ENCODE measurements around the gene SSBP4.

SSBP4 gene

GRCh38 chr19:18385675-18386542 lies 33.3 kb upstream of the SSBP4 start, which contains the start of gene GDF15:
TSS of gene GDF15 (plus strand) at chr19:18386158. CDS start at chr19:18386190, 32 bp downstream.
- H3K4me3 ChIP-seq (ENCODE audit: low read length), result no peak within 1 kb of the TSS
- H3K27ac ChIP-seq (ENCODE audit: low read length), result no peak within 1 kb of the TSS
- H3K9me3 ChIP-seq (ENCODE audit: control insufficient read depth, insufficient read depth, low read length), result no peaks in the 10 kb centered on the region
- H3K4me1 ChIP-seq (ENCODE audit: control insufficient read depth, insufficient read depth, low read length), result peaks cover 4% of the 10 kb centered on the region; the same call in 1 of the 2 replicates
- no peak for DNase-seq (ENCODE audit: low read depth, low spot score)
- no CpG with 5 or more reads among the region's 33 CpGs for WGBS (ENCODE audit: insufficient coverage, insufficient read length)
- H3K27me3 ChIP-seq (ENCODE audit: control insufficient read depth, insufficient read depth, low read length), result no peaks in the 10 kb centered on the region
- no peaks in the 10 kb centered on the region for H3K36me3 ChIP-seq (ENCODE audit: control insufficient read depth, insufficient read depth, low read length)

GRCh38 chr19:18386543-18387271 lies 32.5 kb upstream of the SSBP4 start:
- DNase-seq (ENCODE audit: low read depth, low spot score), result no peak
- Histone ChIP-seq H3K27me3 (ENCODE audit: control insufficient read depth, insufficient read depth, low read length) (no peaks in the 10 kb centered on the region), H3K4me3 (ENCODE audit: low read length) (no peak overlapping the region), H3K9me3 (ENCODE audit: control insufficient read depth, insufficient read depth, low read length) (no peaks in the 10 kb centered on the region), H3K4me1 (ENCODE audit: control insufficient read depth, insufficient read depth, low read length) (peaks cover 4% of the 10 kb centered on the region; the same call in 1 of the 2 replicates), H3K36me3 (ENCODE audit: control insufficient read depth, insufficient read depth, low read length) (no peaks in the 10 kb centered on the region), H3K27ac (ENCODE audit: low read length) (no peak overlapping the region)
- no CpG with 5 or more reads among the region's 14 CpGs for WGBS (ENCODE audit: insufficient coverage, insufficient read length)

DNA sequence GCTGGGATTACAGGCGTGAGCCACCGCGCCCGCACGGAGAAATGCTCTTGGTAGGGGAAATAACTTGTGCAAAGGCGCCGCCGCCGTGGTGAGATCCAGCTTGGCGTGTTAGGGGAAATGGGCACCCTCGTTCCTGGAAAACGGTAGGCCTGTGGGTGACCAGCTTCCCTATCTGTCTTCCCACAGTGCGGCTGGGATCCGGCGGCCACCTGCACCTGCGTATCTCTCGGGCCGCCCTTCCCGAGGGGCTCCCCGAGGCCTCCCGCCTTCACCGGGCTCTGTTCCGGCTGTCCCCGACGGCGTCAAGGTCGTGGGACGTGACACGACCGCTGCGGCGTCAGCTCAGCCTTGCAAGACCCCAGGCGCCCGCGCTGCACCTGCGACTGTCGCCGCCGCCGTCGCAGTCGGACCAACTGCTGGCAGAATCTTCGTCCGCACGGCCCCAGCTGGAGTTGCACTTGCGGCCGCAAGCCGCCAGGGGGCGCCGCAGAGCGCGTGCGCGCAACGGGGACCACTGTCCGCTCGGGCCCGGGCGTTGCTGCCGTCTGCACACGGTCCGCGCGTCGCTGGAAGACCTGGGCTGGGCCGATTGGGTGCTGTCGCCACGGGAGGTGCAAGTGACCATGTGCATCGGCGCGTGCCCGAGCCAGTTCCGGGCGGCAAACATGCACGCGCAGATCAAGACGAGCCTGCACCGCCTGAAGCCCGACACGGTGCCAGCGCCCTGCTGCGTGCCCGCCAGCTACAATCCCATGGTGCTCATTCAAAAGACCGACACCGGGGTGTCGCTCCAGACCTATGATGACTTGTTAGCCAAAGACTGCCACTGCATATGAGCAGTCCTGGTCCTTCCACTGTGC lies 30.9 kb upstream of the SSBP4 start:
- WGBS (ENCODE audit: insufficient coverage, insufficient read length), result no CpG with 5 or more reads among the region's 86 CpGs
- Histone ChIP-seq H3K9me3 (ENCODE audit: control insufficient read depth, insufficient read depth, low read length) (no peaks in the 10 kb centered on the region), H3K4me1 (ENCODE audit: control insufficient read depth, insufficient read depth, low read length) (peaks cover 3% of the 10 kb centered on the region; the same call in 1 of the 2 replicates), H3K36me3 (ENCODE audit: control insufficient read depth, insufficient read depth, low read length) (no peaks in the 10 kb centered on the region), H3K27me3 (ENCODE audit: control insufficient read depth, insufficient read depth, low read length) (no peaks in the 10 kb centered on the region), H3K27ac (ENCODE audit: low read length) (no peak overlapping the region), H3K4me3 (ENCODE audit: low read length) (peak overlapping the region; percentile 6; the same call in 1 of the 2 replicates)
- DNase-seq (ENCODE audit: low read depth, low spot score), result no peak

GRCh38 chr19:18388960-18389725 lies 30.1 kb upstream of the SSBP4 start:
- H3K27me3 ChIP-seq (ENCODE audit: control insufficient read depth, insufficient read depth, low read length), result no peaks in the 10 kb centered on the region
- no peak overlapping the region for H3K4me3 ChIP-seq (ENCODE audit: low read length)
- DNase-seq (ENCODE audit: low read depth, low spot score), result no peak
- no CpG with 5 or more reads among the region's 13 CpGs for WGBS (ENCODE audit: insufficient coverage, insufficient read length)
- no peak overlapping the region for H3K27ac ChIP-seq (ENCODE audit: low read length)
- H3K4me1 ChIP-seq (ENCODE audit: control insufficient read depth, insufficient read depth, low read length), result peaks cover 3% of the 10 kb centered on the region; the same call in 1 of the 2 replicates
- no peaks in the 10 kb centered on the region for H3K36me3 ChIP-seq (ENCODE audit: control insufficient read depth, insufficient read depth, low read length)
- no peaks in the 10 kb centered on the region for H3K9me3 ChIP-seq (ENCODE audit: control insufficient read depth, insufficient read depth, low read length)

DNA sequence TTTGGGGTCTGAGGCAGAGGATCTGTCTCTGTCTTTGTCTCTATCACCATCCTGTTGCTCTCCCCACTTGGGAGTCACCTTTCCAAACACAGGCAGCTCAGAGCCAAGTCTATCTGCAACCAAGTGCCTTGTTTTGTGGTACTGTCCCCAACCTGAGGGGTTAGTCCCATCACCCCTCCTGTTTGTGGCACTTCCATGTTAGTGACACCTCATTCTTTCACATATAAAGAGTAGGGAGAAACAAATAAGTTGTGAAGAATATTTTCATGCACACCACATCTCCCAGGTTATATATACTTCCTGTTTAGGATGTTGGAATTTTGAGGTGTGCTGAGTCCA lies 29.5 kb upstream of the SSBP4 start:
- Histone ChIP-seq H3K27ac (ENCODE audit: low read length) (no peak overlapping the region), H3K4me3 (ENCODE audit: low read length) (no peak overlapping the region), H3K4me1 (ENCODE audit: control insufficient read depth, insufficient read depth, low read length) (peaks cover 3% of the 10 kb centered on the region; the same call in 1 of the 2 replicates), H3K36me3 (ENCODE audit: control insufficient read depth, insufficient read depth, low read length) (no peaks in the 10 kb centered on the region), H3K27me3 (ENCODE audit: control insufficient read depth, insufficient read depth, low read length) (no peaks in the 10 kb centered on the region), H3K9me3 (ENCODE audit: control insufficient read depth, insufficient read depth, low read length) (no peaks in the 10 kb centered on the region)
- DNase-seq (ENCODE audit: low read depth, low spot score), result no peak

DNA sequence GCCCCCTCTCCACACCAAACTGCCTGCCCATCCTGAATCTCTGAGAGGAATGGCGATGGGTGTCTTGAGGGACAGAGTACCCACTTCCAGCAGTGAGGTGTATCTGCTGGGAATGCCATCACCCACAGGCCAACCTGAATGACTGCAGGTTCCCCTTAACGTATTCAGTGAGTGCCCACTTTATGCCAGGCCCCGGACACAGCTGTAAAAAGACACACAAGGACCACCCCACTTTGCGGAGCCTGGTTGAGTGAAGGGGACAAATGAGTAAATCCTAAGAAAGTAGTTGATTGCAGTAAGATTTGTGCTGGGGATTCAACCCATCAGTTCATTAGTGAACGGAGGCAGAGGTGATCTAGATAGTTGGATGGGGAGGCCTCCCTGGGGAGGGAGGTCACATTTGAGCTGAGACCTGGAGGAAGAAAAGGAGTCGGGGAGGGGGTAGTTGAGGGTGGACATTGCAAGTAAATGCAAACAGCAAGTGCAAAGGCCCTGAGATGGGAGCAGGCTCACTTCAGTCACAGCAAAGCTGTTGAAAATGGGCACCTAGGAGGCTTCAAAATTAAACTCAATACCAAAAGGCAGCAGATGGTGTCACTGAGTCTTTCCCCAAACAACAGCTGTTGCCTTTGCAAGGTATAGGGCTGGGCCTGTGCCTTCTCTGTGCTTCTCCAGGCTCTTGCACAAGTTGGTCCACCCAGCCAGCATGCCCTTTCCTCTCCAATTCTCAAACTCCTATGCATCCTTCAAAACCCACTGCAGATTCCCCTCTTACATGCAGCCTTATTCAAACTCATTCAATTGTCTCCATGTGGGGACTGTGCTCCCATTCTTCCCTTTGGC lies 28.9 kb upstream of the SSBP4 start:
- H3K4me1 ChIP-seq (ENCODE audit: control insufficient read depth, insufficient read depth, low read length), result peaks cover 3% of the 10 kb centered on the region; the same call in 1 of the 2 replicates
- DNase-seq (ENCODE audit: low read depth, low spot score), result no peak
- H3K36me3 ChIP-seq (ENCODE audit: control insufficient read depth, insufficient read depth, low read length), result no peaks in the 10 kb centered on the region
- no peak overlapping the region for H3K4me3 ChIP-seq (ENCODE audit: low read length)
- no peak overlapping the region for H3K27ac ChIP-seq (ENCODE audit: low read length)
- H3K9me3 ChIP-seq (ENCODE audit: control insufficient read depth, insufficient read depth, low read length), result no peaks in the 10 kb centered on the region
- no CpG with 5 or more reads among the region's 6 CpGs for WGBS (ENCODE audit: insufficient coverage, insufficient read length)
- H3K27me3 ChIP-seq (ENCODE audit: control insufficient read depth, insufficient read depth, low read length), result no peaks in the 10 kb centered on the region

- Histone ChIP-seq H3K36me3 (ENCODE audit: control insufficient read depth, insufficient read depth, low read length) (no peaks in the 10 kb centered on the region), H3K4me3 (ENCODE audit: low read length) (no peak overlapping the region), H3K27me3 (ENCODE audit: control insufficient read depth, insufficient read depth, low read length) (no peaks in the 10 kb centered on the region), H3K4me1 (ENCODE audit: control insufficient read depth, insufficient read depth, low read length) (peaks cover 3% of the 10 kb centered on the region; the same call in 1 of the 2 replicates), H3K9me3 (ENCODE audit: control insufficient read depth, insufficient read depth, low read length) (no peaks in the 10 kb centered on the region), H3K27ac (ENCODE audit: low read length) (no peak overlapping the region)
- no CpG with 5 or more reads among the region's 9 CpGs for WGBS (ENCODE audit: insufficient coverage, insufficient read length)
- DNase-seq (ENCODE audit: low read depth, low spot score), result no peak
These were observed 27.6 kb upstream of the SSBP4 start for GRCh38 chr19:18391509-18392075.

DNA sequence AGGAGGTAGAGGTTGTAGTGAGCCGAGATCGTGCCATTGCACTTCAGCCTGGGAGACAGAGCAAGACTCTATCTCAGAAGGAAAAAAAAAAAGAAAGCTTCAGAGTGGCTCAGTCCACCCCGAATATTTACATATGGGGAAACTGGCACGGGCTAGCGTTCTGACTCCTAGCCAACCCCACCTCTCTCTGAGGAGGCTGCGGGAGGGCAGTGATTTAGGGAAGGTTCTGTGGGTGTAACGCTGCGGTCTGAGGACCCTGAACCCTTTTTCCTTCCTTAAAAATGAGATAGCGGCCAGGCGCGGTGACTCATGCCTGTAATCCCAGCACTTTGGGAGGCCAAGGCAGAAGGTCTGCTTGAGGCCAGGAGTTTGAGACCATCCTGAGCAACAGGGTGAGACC lies 26.8 kb upstream of the SSBP4 start:
- no peaks in the 10 kb centered on the region for H3K9me3 ChIP-seq (ENCODE audit: control insufficient read depth, insufficient read depth, low read length)
- DNase-seq (ENCODE audit: low read depth, low spot score), result no peak
- H3K27ac ChIP-seq (ENCODE audit: low read length), result no peak overlapping the region
- no peak overlapping the region for H3K4me3 ChIP-seq (ENCODE audit: low read length)
- WGBS (ENCODE audit: insufficient coverage, insufficient read length), result no CpG with 5 or more reads among the region's 11 CpGs
- peaks cover 5% of the 10 kb centered on the region for H3K4me1 ChIP-seq (ENCODE audit: control insufficient read depth, insufficient read depth, low read length)
- H3K36me3 ChIP-seq (ENCODE audit: control insufficient read depth, insufficient read depth, low read length), result no peaks in the 10 kb centered on the region
- H3K27me3 ChIP-seq (ENCODE audit: control insufficient read depth, insufficient read depth, low read length), result no peaks in the 10 kb centered on the region

- Histone ChIP-seq H3K9me3 (ENCODE audit: control insufficient read depth, insufficient read depth, low read length) (no peaks in the 10 kb centered on the region), H3K36me3 (ENCODE audit: control insufficient read depth, insufficient read depth, low read length) (no peaks in the 10 kb centered on the region), H3K27me3 (ENCODE audit: control insufficient read depth, insufficient read depth, low read length) (no peaks in the 10 kb centered on the region), H3K4me1 (ENCODE audit: control insufficient read depth, insufficient read depth, low read length) (peaks cover 5% of the 10 kb centered on the region), H3K4me3 (ENCODE audit: low read length) (no peak overlapping the region), H3K27ac (ENCODE audit: low read length) (no peak overlapping the region)
- no peak for DNase-seq (ENCODE audit: low read depth, low spot score)
- no CpG with 5 or more reads among the region's 5 CpGs for WGBS (ENCODE audit: insufficient coverage, insufficient read length)
These were observed 26.3 kb upstream of the SSBP4 start for GRCh38 chr19:18392926-18393325.

Measured in iPS DF 6.9 (cell line).